Activated T-helper 1 cell treated with anti-CD3 and anti-CD28 coated beads, Interleukin-12 subunit alpha, Interleukin-12 subunit beta, Interleukin-2, Interleukin-4 antibody, amounts not matched to agents 30 ng/mL and 10 ng/mL and 1 ng/mL, durations not matched to agents 14 hours and 24 hours and 36 hours (primary cell): ENCODE data around the gene COX11. TPM values are rescaled to one million over a fixed set of nuclear protein-coding genes. Genes with fewer than 3 reads are reported as not detected.

Experiments used
- DNase-seq: peaks from one replicate; pipeline ENCODE4 v3.0.0; 2021; ENCODE audit warnings: low spot score
- H3K27ac Mint-ChIP-seq: one replicate; pipeline ENCODE4 v1.8.0; 2021; ENCODE audit warnings: mild to moderate bottlenecking, mixed read lengths
- H3K27me3 Mint-ChIP-seq: one replicate; pipeline ENCODE4 v1.8.0; 2022; ENCODE audit warnings: mild to moderate bottlenecking, moderate library complexity, mixed read lengths; ENCODE audit not compliant: insufficient read depth
- H3K36me3 Mint-ChIP-seq: one replicate; pipeline ENCODE4 v1.8.0; 2021; ENCODE audit warnings: low read depth, mixed read lengths
- H3K4me1 Mint-ChIP-seq: one replicate; pipeline ENCODE4 v1.8.0; 2021; ENCODE audit warnings: low read depth, mixed read lengths
- H3K4me3 Mint-ChIP-seq: one replicate; pipeline ENCODE4 v1.8.0; 2021; ENCODE audit warnings: mild to moderate bottlenecking, moderate library complexity, mixed read lengths
- H3K9me3 Mint-ChIP-seq: one replicate; pipeline ENCODE4 v1.8.0; 2021; ENCODE audit warnings: mixed read lengths
- intact Hi-C: fragments of 100-400 bp; cut with micrococcal nuclease; formaldehyde crosslinking; loops from one replicate; pipeline ENCODE4 v1.15.1; 2024
- total RNA-seq: library from RNA; stranded (reverse); gene quantifications from 2 replicates; pipeline ENCODE4 v1.2.3, GENCODE V29; 2022

COX11 gene
- total RNA-seq, 1 donor from 2014 or later: 45.0 TPM

- no peak overlapping the region for H3K4me3 Mint-ChIP-seq
- H3K4me1 Mint-ChIP-seq: no peaks in the 10 kb centered on the region
- no peaks in the 10 kb centered on the region for H3K27me3 Mint-ChIP-seq
- no peak for DNase-seq
- no peaks in the 10 kb centered on the region for H3K36me3 Mint-ChIP-seq
- intact Hi-C loops: no loop called here
- peaks cover 11% of the 10 kb centered on the region for H3K9me3 Mint-ChIP-seq
- H3K27ac Mint-ChIP-seq: no peak overlapping the region
These were observed 49.0 kb downstream of the COX11 start for GRCh38 chr17:54919425-54919824.

- no peak overlapping the region for H3K4me3 Mint-ChIP-seq
- no peak for DNase-seq
- H3K36me3 Mint-ChIP-seq: no peaks in the 10 kb centered on the region
- H3K4me1 Mint-ChIP-seq: no peaks in the 10 kb centered on the region
- H3K27me3 Mint-ChIP-seq: peaks cover 5% of the 10 kb centered on the region
- peaks cover 11% of the 10 kb centered on the region for H3K9me3 Mint-ChIP-seq
- H3K27ac Mint-ChIP-seq: no peak overlapping the region
- intact Hi-C loops: no loop called here
These were observed 51.7 kb downstream of the COX11 start for GRCh38 chr17:54916721-54917120.

Other genes with a start within 250 kb of the COX11 start
- 0.32 and 0.41 TPM in 2 replicates for gene TOM1L1, start 67.8 kb downstream of the COX11 start, total RNA-seq
- gene STXBP4, start 111 bp upstream of the COX11 start, total RNA-seq: 5.1 and 7.3 TPM in 2 replicates